ENCODE data around the gene PPM1F. TPM values are rescaled to one million over a fixed set of nuclear protein-coding genes. Genes with fewer than 3 reads are reported as not detected.

PPM1F gene
- polyA plus RNA-seq, 2 of the 4 experiments (the other 2 are of a cell fraction): 11.0 to 14.2 TPM

GRCh38 chr22:21964918-21965484, 12.4 kb upstream of the PPM1F start:
- 86% methylated on average over 6 of the region's 6 CpGs for whole genome bisulfite sequencing (ENCODE audit: missing lambda C conversion rate)
- H3K9me3 ChIP-seq: no peaks in the 10 kb centered on the region
- no peak overlapping the region for H3K4me2 ChIP-seq
- CTCF ChIA-PET: interaction anchor here (0.9 to 3.3 kb wide), 5 partner anchors 7 to 27 kb away, joined by 3 to 16 read pairs (median 4); partner anchors contain the start of gene PPM1F
- ATAC-seq (no peak), FAIRE-seq (no peak), DNase-seq (ENCODE audit: low read depth in 1 of 2, low spot score in 1 of 2) (no peak)
- no peaks in the 10 kb centered on the region for H3K4me1 ChIP-seq
- H3K4me3 ChIP-seq: no peak overlapping the region
- POLR2A ChIA-PET: no interaction called here
- TF ChIP-seq TP53 (CRISPR knock-in tag; IDR thresholded peaks at IDR 0.05) (no peak), POLR2AphosphoS2 (conservative IDR thresholded peaks at IDR 0.05; ENCODE audit: low read length) (no peak), GATA3 (IDR thresholded peaks at IDR 0.05; ENCODE audit: borderline replicate concordance) (no peak), RAD21 (conservative IDR thresholded peaks at IDR 0.05 in 1 of 2, IDR thresholded peaks at IDR 0.05 in 1 of 2) (no peak), MYC (IDR thresholded peaks at IDR 0.05; ENCODE audit: borderline replicate concordance, low read length) (no peak), JUN (IDR thresholded peaks at IDR 0.05) (no peak)
- H3K27ac ChIP-seq: no peak overlapping the region

- FAIRE-seq (no peak), DNase-seq (ENCODE audit: low read depth in 1 of 2, low spot score in 1 of 2) (no peak), ATAC-seq (no peak)
- no peaks in the 10 kb centered on the region for H3K4me1 ChIP-seq
- H3K27ac ChIP-seq: no peak overlapping the region
- ChIA-PET CTCF (interaction anchor here (0.9 to 3.3 kb wide), 4 partner anchors 8 to 26 kb away, joined by 3 to 16 read pairs (median 4); partner anchors contain the start of gene PPM1F), POLR2A (no interaction called here)
- no peak overlapping the region for H3K4me2 ChIP-seq
- no peak for TF ChIP-seq EHF (CRISPR knock-in tag; IDR thresholded peaks at IDR 0.05)
- TF ChIP-seq EP300 (IDR thresholded peaks at IDR 0.05): no peak
- TF ChIP-seq MAFK (IDR thresholded peaks at IDR 0.05; ENCODE audit: partially characterized antibody): no peak
- no peak for TF ChIP-seq GATA3 (IDR thresholded peaks at IDR 0.05; ENCODE audit: borderline replicate concordance)
- no peak for TF ChIP-seq RAD21 (conservative IDR thresholded peaks at IDR 0.05 in 1 of 2, IDR thresholded peaks at IDR 0.05 in 1 of 2)
- TF ChIP-seq TFCP2L1 (CRISPR knock-in tag; IDR thresholded peaks at IDR 0.05): no peak
- no peak for TF ChIP-seq BCL3 (IDR thresholded peaks at IDR 0.05)
- TF ChIP-seq SREBF2 (IDR thresholded peaks at IDR 0.05): no peak
- TF ChIP-seq FOXS1 (CRISPR knock-in tag; IDR thresholded peaks at IDR 0.05): no peak
- no peak for TF ChIP-seq HOXB5 (CRISPR knock-in tag; IDR thresholded peaks at IDR 0.05)
- TF ChIP-seq RCOR1 (IDR thresholded peaks at IDR 0.05; ENCODE audit: low read depth, low read length): no peak
- TF ChIP-seq ELK1 (IDR thresholded peaks at IDR 0.05; ENCODE audit: low read depth, low read length): no peak
- TF ChIP-seq RARB (CRISPR knock-in tag; IDR thresholded peaks at IDR 0.05): no peak
- H3K4me3 ChIP-seq: no peak overlapping the region
- 92% methylated on average over 8 of the region's 15 CpGs for WGBS (ENCODE audit: missing lambda C conversion rate)
- no peaks in the 10 kb centered on the region for H3K9me3 ChIP-seq
Observed at GRCh38 chr22:21964234-21964633, 11.6 kb upstream of the PPM1F start.

- POLR2A ChIA-PET: no interaction called here
- H3K9me3 ChIP-seq: no peaks in the 10 kb centered on the region
- H3K27ac ChIP-seq: no peak overlapping the region
- H3K4me3 ChIP-seq: no peak overlapping the region
- 95% methylated on average over 11 of the region's 19 CpGs for WGBS (ENCODE audit: missing lambda C conversion rate)
- DNase-seq (ENCODE audit: low read depth in 1 of 2, low spot score in 1 of 2) (no peak), FAIRE-seq (no peak), ATAC-seq (no peak)
- H3K4me2 ChIP-seq: no peak overlapping the region
- TF ChIP-seq ZFP36 (IDR thresholded peaks at IDR 0.05; ENCODE audit: borderline replicate concordance, partially characterized antibody) (no peak), HOXB13 (CRISPR knock-in tag; IDR thresholded peaks at IDR 0.05; ENCODE audit: low read depth) (no peak), HOXA7 (CRISPR knock-in tag; IDR thresholded peaks at IDR 0.05) (no peak)
- no peaks in the 10 kb centered on the region for H3K4me1 ChIP-seq
- CTCF ChIA-PET: interaction anchor here (1.6 to 3.3 kb wide), 2 partner anchors 9 to 10 kb away, joined by 3 to 16 read pairs; no protein-coding TSS in a partner anchor
Observed at GRCh38 chr22:21963790-21964211, 11.2 kb upstream of the PPM1F start.
